HEK293 (cell line): Measurements from ENCODE around the gene C4orf54.

Experiments
- TCF7L2 ChIP-seq: IDR thresholded peaks from 2 replicates; pipeline ENCODE4 v1.6.1; 2011; ENCODE audit warnings: low read depth, mild to moderate bottlenecking, inconsistent platforms, low read length, moderate library complexity, borderline replicate concordance
- ZNF121 ChIP-seq: fragments of 450-650 bp; formaldehyde crosslinking; IDR thresholded peaks from 2 replicates; pipeline ENCODE4 v1.5.1; 2016; ENCODE audit warnings: missing biosample characterization, missing genetic modification characterization
- ZNF585B ChIP-seq: fragments of 450-650 bp; formaldehyde crosslinking; IDR thresholded peaks from 2 replicates; pipeline ENCODE4 v1.5.1; 2016; ENCODE audit warnings: missing biosample characterization, missing genetic modification characterization
- TF ChIP-seq, protein P1 (sequence below): fragments of 450-650 bp; formaldehyde crosslinking; IDR thresholded peaks from 2 replicates; pipeline ENCODE4 v1.5.1; 2016; ENCODE audit warnings: missing biosample characterization, missing genetic modification characterization
- TF ChIP-seq, protein P2 (sequence below): fragments of 450-650 bp; formaldehyde crosslinking; IDR thresholded peaks from 2 replicates; pipeline ENCODE4 v1.5.1; 2016; ENCODE audit warnings: missing biosample characterization, missing genetic modification characterization

DNA sequence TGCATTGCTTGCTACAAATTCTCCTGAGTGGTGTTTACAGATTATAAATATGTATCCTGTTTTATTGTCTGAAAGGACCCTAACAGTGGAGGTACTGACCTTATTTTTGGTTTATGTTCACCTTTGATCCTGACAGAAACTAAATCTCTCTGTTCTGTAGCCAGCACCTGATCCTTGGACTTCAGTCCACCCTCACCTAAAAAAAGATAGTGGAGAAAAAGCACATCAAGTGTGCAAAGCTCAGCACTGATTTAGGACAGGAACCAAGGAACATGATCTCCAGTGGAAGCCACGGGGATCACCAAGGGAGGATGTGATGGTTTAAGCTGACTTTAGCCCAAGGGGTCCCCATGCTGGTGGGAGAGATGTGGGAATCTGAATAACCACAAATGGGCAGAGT is 22.3 kb upstream of the C4orf54 start:
- TF ChIP-seq TCF7L2 (no peak), ZNF585B (tag by site-specific recombination) (no peak), ZNF121 (tag by site-specific recombination) (no peak)
- TF ChIP-seq, protein P1, sequence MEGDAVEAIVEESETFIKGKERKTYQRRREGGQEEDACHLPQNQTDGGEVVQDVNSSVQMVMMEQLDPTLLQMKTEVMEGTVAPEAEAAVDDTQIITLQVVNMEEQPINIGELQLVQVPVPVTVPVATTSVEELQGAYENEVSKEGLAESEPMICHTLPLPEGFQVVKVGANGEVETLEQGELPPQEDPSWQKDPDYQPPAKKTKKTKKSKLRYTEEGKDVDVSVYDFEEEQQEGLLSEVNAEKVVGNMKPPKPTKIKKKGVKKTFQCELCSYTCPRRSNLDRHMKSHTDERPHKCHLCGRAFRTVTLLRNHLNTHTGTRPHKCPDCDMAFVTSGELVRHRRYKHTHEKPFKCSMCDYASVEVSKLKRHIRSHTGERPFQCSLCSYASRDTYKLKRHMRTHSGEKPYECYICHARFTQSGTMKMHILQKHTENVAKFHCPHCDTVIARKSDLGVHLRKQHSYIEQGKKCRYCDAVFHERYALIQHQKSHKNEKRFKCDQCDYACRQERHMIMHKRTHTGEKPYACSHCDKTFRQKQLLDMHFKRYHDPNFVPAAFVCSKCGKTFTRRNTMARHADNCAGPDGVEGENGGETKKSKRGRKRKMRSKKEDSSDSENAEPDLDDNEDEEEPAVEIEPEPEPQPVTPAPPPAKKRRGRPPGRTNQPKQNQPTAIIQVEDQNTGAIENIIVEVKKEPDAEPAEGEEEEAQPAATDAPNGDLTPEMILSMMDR (tag by site-specific recombination) = no peak
- TF ChIP-seq, protein P2, sequence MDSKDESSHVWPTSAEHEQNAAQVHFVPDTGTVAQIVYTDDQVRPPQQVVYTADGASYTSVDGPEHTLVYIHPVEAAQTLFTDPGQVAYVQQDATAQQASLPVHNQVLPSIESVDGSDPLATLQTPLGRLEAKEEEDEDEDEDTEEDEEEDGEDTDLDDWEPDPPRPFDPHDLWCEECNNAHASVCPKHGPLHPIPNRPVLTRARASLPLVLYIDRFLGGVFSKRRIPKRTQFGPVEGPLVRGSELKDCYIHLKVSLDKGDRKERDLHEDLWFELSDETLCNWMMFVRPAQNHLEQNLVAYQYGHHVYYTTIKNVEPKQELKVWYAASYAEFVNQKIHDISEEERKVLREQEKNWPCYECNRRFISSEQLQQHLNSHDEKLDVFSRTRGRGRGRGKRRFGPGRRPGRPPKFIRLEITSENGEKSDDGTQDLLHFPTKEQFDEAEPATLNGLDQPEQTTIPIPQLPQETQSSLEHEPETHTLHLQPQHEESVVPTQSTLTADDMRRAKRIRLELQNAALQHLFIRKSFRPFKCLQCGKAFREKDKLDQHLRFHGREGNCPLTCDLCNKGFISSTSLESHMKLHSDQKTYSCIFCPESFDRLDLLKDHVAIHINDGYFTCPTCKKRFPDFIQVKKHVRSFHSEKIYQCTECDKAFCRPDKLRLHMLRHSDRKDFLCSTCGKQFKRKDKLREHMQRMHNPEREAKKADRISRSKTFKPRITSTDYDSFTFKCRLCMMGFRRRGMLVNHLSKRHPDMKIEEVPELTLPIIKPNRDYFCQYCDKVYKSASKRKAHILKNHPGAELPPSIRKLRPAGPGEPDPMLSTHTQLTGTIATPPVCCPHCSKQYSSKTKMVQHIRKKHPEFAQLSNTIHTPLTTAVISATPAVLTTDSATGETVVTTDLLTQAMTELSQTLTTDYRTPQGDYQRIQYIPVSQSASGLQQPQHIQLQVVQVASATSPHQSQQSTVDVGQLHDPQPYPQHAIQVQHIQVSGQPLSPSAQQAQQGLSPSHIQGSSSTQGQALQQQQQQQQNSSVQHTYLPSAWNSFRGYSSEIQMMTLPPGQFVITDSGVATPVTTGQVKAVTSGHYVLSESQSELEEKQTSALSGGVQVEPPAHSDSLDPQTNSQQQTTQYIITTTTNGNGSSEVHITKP (tag by site-specific recombination) = no peak
